T-helper 2 cell treated with Interferon-gamma antibody and Interleukin-4, amounts not matched to agents 5 μg/mL and 100 μg/mL, for 36 hours (primary cell): ENCODE measurements around the gene ROBO2.

Experiments used
- DNase-seq: peaks from one replicate; pipeline ENCODE4 v3.0.0; 2021; ENCODE audit warnings: low spot score
- H3K27ac Mint-ChIP-seq: one replicate; pipeline ENCODE4 v1.8.0; 2021; ENCODE audit warnings: mild to moderate bottlenecking, mixed read lengths
- H3K27me3 Mint-ChIP-seq: one replicate; pipeline ENCODE4 v1.8.0; 2021; ENCODE audit warnings: low read depth, mixed read lengths
- H3K36me3 Mint-ChIP-seq: one replicate; pipeline ENCODE4 v1.8.0; 2021; ENCODE audit warnings: low read depth, mixed read lengths
- H3K4me1 Mint-ChIP-seq: one replicate; pipeline ENCODE4 v1.8.0; 2021; ENCODE audit warnings: low read depth, mixed read lengths
- H3K4me3 Mint-ChIP-seq: one replicate; pipeline ENCODE4 v1.8.0; 2022; ENCODE audit warnings: mild to moderate bottlenecking, moderate library complexity, mixed read lengths
- H3K9me3 Mint-ChIP-seq: one replicate; pipeline ENCODE4 v1.8.0; 2021; ENCODE audit warnings: mixed read lengths

Gene ROBO2

DNA sequence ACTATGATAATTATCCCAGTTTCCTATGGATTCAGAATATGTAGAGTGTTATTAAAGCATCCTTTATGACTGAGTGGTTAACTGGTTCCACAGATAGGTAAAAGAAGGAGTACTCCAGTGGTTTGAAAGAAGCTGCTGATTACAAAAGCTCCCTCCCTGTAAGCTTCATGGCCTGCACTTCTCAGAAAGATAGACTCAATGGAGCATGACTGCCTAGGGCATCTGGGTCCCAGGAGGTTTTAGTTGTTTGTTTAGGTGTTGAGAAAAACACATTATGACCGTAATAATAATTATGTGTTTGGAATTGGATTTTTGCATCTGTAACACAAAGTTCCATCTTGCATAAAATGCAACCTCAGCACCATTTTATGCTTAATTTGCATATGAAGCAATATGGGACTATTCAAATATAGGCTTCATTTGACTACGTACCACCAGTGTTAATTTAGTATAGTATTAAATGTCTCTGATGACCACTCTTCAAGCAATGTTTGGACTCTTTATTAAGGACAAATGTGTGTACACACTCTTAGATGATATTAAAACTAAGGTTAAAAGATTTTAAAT, 121.1 kb downstream of the ROBO2 start:
- Mint-ChIP-seq H3K4me1 (no peaks in the 10 kb centered on the region), H3K27me3 (no peaks in the 10 kb centered on the region), H3K27ac (no peak overlapping the region), H3K9me3 (peaks cover 7% of the 10 kb centered on the region), H3K36me3 (no peaks in the 10 kb centered on the region), H3K4me3 (no peak overlapping the region)
- no peak for DNase-seq

DNA sequence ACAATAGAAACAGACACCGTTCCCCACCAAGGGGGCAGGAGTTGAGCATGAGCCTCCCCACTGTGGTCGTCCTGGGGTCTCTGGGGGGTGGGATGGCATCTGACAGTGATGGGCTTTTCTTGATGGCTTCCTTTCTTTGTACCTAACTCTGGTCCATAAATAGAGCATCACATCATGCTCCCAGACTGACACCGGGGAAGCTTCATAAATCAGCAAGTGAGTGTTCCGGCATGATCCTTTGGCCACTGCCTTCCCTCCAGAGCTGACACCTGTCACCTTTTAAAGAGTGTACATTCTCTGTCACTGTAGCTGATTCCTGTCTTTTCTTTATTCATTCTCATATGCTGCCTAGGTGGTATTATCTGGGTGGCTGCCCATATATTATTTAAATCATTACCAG, 129.9 kb downstream of the ROBO2 start:
- no peak overlapping the region for H3K4me3 Mint-ChIP-seq
- H3K36me3 Mint-ChIP-seq, result no peaks in the 10 kb centered on the region
- no peak overlapping the region for H3K27ac Mint-ChIP-seq
- peaks cover 4% of the 10 kb centered on the region for H3K9me3 Mint-ChIP-seq
- no peak for DNase-seq
- no peaks in the 10 kb centered on the region for H3K4me1 Mint-ChIP-seq
- H3K27me3 Mint-ChIP-seq, result no peaks in the 10 kb centered on the region

DNA sequence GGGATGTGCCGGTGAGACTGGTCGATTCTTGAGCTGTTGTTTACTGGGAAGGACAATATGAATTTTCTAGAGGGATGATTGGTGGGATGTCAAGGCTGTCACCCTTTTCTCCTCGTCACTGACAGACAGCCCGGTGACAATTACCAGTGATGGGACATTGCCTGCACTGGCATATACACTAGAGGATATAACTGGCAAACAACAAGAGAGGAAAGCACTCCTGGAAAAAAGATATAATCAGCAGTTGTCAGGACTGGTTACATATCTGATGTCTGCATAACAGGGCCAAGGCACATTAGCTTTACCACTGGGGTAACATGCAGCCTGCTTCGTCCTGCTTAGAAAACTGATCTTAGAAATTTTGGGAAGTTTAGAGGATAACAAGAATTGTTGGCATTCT, 131.1 kb downstream of the ROBO2 start:
- no peak for DNase-seq
- Mint-ChIP-seq H3K27me3 (no peaks in the 10 kb centered on the region), H3K4me3 (no peak overlapping the region), H3K27ac (no peak overlapping the region), H3K36me3 (no peaks in the 10 kb centered on the region), H3K4me1 (no peaks in the 10 kb centered on the region), H3K9me3 (peaks cover 12% of the 10 kb centered on the region)

DNA sequence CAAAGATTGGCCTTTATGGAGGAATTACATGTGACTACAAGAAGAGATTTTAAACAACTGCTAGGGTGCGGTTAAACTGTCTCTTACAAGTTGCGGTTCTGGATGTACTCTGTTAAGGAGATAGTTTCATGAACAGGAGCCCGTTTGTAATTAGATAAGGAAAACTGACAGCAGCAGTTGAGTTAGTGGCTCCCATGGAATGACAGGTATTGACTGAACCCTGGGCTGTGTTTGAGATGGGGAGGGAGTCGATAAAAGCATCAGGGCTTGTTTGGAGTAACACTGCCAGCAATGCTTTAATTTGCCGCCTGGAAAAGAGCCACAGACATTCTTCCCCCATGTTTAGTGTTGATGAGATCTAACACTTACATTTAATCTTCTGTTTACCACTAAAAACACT, 139.9 kb downstream of the ROBO2 start:
- no peak overlapping the region for H3K27ac Mint-ChIP-seq
- H3K9me3 Mint-ChIP-seq, result peaks cover 8% of the 10 kb centered on the region
- H3K4me3 Mint-ChIP-seq, result no peak overlapping the region
- H3K27me3 Mint-ChIP-seq, result no peaks in the 10 kb centered on the region
- H3K36me3 Mint-ChIP-seq, result no peaks in the 10 kb centered on the region
- H3K4me1 Mint-ChIP-seq, result no peaks in the 10 kb centered on the region
- DNase-seq, result no peak

DNA sequence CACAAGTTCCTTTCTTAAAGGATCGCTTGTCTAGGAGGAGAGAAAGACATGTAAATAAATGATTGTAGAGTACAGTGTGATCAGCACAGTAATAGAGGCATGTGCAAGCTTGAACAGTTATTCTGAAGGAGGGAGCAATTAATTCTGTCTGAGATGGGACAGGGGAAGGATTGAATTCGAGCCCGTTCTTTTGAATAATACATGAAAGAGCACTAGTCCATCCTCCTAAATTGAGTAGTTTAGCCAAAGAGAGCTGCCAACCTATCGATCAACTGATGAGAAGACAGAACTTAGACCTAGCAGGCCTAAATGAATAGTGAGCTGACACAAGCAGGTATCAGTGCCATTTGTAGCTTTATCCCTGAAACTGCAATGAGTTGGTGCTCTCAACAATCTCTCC, 142.4 kb downstream of the ROBO2 start:
- no peak for DNase-seq
- H3K27me3 Mint-ChIP-seq, result no peaks in the 10 kb centered on the region
- H3K4me3 Mint-ChIP-seq, result no peak overlapping the region
- H3K4me1 Mint-ChIP-seq, result no peaks in the 10 kb centered on the region
- peaks cover 9% of the 10 kb centered on the region for H3K9me3 Mint-ChIP-seq
- H3K27ac Mint-ChIP-seq, result no peak overlapping the region
- no peaks in the 10 kb centered on the region for H3K36me3 Mint-ChIP-seq

DNA sequence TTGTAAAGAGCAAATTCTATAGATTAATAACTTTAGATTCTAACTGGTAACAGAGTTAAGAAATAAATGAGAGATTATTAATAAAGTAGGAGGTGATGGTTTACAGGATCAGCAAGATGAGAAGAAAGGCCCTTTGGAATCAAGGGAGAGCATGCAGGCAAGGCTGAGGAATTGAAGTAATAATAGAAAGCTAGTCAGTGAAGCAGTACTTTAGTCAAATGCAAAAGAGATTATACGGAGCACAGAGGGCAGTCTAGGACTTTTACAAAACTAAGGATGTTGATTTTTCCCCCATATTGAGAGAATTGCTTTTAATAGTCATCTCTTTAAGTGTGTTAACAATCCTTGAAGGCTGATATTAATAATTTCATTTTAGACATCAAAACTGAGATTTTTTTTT, 146.4 kb downstream of the ROBO2 start:
- no peaks in the 10 kb centered on the region for H3K4me1 Mint-ChIP-seq
- DNase-seq, result no peak
- H3K9me3 Mint-ChIP-seq, result peaks cover 13% of the 10 kb centered on the region
- H3K4me3 Mint-ChIP-seq, result no peak overlapping the region
- H3K36me3 Mint-ChIP-seq, result no peaks in the 10 kb centered on the region
- H3K27me3 Mint-ChIP-seq, result no peaks in the 10 kb centered on the region
- H3K27ac Mint-ChIP-seq, result no peak overlapping the region

DNA sequence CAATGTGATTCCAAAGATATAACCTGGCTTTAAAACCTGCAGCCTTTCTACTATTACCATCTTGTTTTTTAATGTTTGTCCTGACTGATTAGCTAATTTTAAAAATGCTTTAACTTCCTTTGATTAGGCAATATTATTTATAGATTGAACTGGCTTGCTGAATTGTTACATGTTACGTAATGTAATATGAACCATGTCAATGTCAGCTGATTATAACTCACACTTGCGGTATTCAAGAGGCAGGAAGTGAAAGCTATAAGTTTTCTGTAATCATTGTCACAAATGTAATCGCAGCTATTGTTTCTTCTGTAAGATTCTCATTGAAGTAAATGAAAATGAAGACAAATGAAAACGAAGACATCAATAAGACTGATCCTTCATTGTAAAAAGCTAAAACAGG, 146.8 kb downstream of the ROBO2 start:
- Mint-ChIP-seq H3K4me1 (no peaks in the 10 kb centered on the region), H3K27me3 (no peaks in the 10 kb centered on the region), H3K36me3 (no peaks in the 10 kb centered on the region), H3K27ac (no peak overlapping the region), H3K4me3 (no peak overlapping the region), H3K9me3 (peaks cover 15% of the 10 kb centered on the region)
- DNase-seq, result no peak

DNA sequence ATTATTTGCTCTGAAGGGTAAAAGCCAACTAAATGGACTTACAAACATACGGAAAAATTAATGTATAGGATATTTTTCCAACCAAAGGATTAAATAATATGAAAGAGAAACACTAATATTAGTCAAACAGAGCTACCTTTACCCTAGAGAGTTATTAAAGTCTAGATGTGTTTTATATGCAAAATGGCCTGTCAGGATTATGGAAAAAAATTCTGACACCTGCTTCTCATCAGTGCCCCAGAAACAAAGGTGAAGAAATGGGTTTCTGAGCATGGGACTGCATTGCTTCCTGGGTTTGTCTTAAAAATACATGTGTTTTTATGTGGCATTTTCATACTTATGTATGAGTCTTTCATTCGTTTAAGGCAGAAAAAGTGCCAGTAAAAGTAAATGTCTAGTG, 148.3 kb downstream of the ROBO2 start:
- H3K36me3 Mint-ChIP-seq, result no peaks in the 10 kb centered on the region
- no peak for DNase-seq
- H3K4me3 Mint-ChIP-seq, result no peak overlapping the region
- H3K9me3 Mint-ChIP-seq, result peaks cover 17% of the 10 kb centered on the region
- H3K27ac Mint-ChIP-seq, result no peak overlapping the region
- H3K27me3 Mint-ChIP-seq, result no peaks in the 10 kb centered on the region
- no peaks in the 10 kb centered on the region for H3K4me1 Mint-ChIP-seq

DNA sequence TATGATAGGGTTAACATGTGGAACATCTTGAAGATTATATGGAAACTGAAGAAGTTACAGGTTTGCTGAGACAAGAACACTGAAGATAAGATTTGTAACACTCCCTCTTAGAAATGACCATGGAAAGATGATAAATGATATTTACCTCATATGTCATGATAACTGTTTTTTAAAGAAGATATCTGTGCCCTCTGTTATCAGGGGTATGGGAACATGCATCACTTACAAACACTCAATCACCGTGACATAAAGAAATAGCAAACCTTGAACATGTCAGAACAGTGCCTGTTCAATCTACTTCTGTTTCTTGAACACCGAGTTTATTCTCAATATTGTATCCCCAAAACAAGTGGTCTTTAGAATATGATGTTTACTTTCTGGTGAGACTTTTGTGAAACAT, 149.4 kb downstream of the ROBO2 start:
- no peaks in the 10 kb centered on the region for H3K4me1 Mint-ChIP-seq
- no peak overlapping the region for H3K27ac Mint-ChIP-seq
- H3K9me3 Mint-ChIP-seq, result peaks cover 17% of the 10 kb centered on the region
- H3K36me3 Mint-ChIP-seq, result no peaks in the 10 kb centered on the region
- no peaks in the 10 kb centered on the region for H3K27me3 Mint-ChIP-seq
- H3K4me3 Mint-ChIP-seq, result no peak overlapping the region
- no peak for DNase-seq

DNA sequence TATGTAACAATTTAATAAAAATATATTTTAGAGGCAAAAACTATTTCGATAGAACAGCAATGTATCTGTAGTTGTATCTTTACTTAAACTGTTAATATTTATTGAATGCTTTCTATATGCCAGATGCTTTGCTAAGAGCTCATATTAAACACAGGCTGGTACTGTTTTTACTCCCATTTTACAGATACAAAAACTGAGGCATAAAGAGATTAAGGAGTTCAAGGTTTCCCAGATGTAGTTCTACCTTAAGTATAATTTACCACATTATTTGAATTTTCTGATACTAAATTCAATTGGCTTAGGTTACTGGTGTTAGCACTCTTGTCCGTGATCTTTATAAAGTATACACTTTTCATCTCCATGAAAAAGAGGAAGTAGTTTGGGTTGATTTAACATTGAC, 149.8 kb downstream of the ROBO2 start:
- Mint-ChIP-seq H3K9me3 (peaks cover 17% of the 10 kb centered on the region), H3K4me3 (no peak overlapping the region), H3K27ac (no peak overlapping the region), H3K4me1 (no peaks in the 10 kb centered on the region), H3K27me3 (no peaks in the 10 kb centered on the region), H3K36me3 (no peaks in the 10 kb centered on the region)
- DNase-seq, result no peak

DNA sequence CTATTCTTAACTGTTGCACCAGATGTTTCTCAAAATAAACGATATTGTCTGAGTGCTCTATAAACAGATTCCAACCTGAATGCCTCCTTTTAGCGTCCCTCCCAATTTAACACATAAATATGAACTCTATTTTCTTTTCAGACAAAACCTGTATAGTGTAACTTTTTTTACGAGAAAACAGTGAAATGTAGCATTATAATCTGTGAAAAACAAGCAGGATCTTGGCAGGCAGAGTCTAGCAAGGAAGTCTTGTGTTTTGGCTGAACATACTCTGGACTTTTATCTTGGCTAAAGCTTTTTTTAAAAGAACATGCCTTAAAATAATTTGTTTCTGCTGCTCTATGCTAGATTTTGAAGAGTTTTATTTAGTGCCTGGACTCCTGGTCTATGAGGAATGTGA, 150.5 kb downstream of the ROBO2 start:
- H3K27me3 Mint-ChIP-seq, result no peaks in the 10 kb centered on the region
- no peaks in the 10 kb centered on the region for H3K4me1 Mint-ChIP-seq
- H3K4me3 Mint-ChIP-seq, result no peak overlapping the region
- peaks cover 12% of the 10 kb centered on the region for H3K9me3 Mint-ChIP-seq
- H3K36me3 Mint-ChIP-seq, result no peaks in the 10 kb centered on the region
- no peak for DNase-seq
- H3K27ac Mint-ChIP-seq, result no peak overlapping the region

DNA sequence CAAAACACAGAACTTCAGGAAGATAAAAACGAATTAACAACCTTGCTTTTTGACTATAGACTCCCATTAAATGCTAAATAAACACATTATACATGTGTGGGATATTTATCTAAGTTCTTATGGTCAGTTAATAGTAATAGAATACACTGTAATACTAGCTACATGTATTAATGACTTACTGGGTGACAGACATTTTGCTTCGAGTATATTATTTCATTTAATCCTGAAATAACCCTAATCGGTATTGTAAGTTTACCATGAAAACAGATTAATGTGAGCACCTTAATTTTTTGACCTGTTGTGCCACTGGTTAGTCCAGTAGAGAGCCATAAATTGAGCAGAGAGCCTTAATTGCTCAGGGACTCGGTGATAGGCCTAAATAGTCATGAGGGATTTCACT, 151.1 kb downstream of the ROBO2 start:
- Mint-ChIP-seq H3K27ac (no peak overlapping the region), H3K36me3 (no peaks in the 10 kb centered on the region), H3K9me3 (peaks cover 11% of the 10 kb centered on the region), H3K4me3 (no peak overlapping the region), H3K27me3 (no peaks in the 10 kb centered on the region), H3K4me1 (no peaks in the 10 kb centered on the region)
- no peak for DNase-seq

DNA sequence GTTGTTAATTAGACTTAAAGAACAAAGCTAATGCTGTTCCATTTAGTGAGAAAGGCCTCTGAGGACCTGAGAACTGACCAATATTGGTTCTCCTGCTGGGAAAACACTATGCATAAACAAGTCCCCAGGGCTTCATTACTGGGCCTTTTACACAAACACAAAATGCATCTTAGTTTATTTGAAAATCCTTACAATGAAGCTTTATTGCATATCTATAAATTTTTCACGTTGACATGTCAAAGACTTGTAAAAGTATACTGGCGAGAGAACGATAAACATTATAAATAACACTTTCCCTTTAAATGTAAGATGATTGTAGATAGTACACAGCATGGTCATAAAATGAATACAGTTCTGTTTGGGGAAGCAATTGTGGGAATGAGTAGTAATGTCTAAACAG, 151.7 kb downstream of the ROBO2 start:
- DNase-seq, result no peak

DNA sequence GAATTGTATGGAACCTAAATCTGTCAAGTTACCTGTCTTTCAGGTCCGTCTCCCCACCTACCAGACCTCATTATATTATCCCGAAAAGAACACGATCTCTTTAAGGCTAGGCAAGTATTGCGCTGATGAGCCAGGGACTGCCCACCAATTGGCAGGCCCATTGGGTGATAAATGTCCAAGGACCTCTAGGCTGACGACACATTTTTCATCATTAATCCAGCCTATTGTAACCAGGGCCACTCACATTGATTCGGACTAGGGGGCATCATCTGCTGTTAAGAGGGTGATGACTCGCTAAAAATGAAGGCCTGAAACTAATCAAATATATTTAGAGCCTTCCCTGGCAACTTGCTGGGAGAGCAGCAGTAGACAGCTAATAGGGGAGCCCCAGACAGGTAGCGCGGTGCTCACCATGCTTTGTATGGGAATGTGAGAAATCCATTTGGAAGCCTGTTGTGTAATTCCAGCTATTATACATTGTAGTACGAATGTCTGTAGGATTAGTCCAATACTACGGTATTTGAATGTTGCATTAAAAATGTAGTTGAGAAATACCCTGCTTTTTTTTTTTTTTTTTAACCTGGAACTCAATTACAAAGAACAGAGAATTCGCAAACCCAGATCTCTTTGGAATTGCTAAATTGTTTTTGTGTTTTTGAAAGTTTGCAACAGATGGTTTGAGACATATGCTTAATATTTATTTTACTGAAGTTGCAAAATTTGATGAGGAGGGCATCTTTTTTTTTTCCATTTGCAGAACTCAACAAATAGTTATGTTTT, 156.1 kb downstream of the ROBO2 start:
- no peaks in the 10 kb centered on the region for H3K36me3 Mint-ChIP-seq
- no peak overlapping the region for H3K27ac Mint-ChIP-seq
- no peak for DNase-seq
- H3K4me3 Mint-ChIP-seq, result no peak overlapping the region
- peaks cover 14% of the 10 kb centered on the region for H3K9me3 Mint-ChIP-seq
- no peaks in the 10 kb centered on the region for H3K4me1 Mint-ChIP-seq
- no peaks in the 10 kb centered on the region for H3K27me3 Mint-ChIP-seq

More for the DNA sequence above, 151.7 kb downstream of the ROBO2 start:
- Mint-ChIP-seq H3K9me3 (peaks cover 11% of the 10 kb centered on the region), H3K4me3 (no peak overlapping the region), H3K27me3 (no peaks in the 10 kb centered on the region), H3K27ac (no peak overlapping the region), H3K4me1 (no peaks in the 10 kb centered on the region), H3K36me3 (no peaks in the 10 kb centered on the region)

DNA sequence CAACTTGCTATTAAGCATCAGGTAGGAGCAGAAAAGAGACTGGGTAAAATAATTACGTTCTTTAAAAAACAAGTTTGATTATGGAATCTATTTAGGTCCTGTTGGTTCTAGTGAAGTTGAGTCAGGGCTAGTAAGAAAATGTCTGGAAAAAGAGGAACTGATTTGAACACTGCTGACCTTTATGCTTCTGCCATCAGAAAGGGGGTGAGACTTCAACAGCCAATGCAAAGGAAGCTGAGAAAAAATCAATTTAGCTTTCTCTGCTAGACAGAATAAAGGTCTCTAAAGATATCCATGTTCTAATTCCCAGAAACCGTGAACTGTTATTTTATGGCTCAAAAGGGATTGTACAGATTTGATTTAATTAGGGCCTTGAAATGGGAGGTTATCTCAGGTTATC, 157.5 kb downstream of the ROBO2 start:
- Mint-ChIP-seq H3K9me3 (peaks cover 10% of the 10 kb centered on the region), H3K4me3 (no peak overlapping the region), H3K27me3 (no peaks in the 10 kb centered on the region), H3K36me3 (no peaks in the 10 kb centered on the region), H3K4me1 (no peaks in the 10 kb centered on the region), H3K27ac (no peak overlapping the region)
- DNase-seq, result no peak
